GM12801 (cell line): ENCODE results near the gene PREP.

Experiments
- TF ChIP-seq, protein P1 (sequence below): IDR thresholded peaks from one replicate; pipeline ENCODE4 v1.5.1; 2011; ENCODE audit warnings: control low read depth; ENCODE audit not compliant: insufficient read length; ENCODE audit errors: extremely low read depth

The PREP gene

DNA sequence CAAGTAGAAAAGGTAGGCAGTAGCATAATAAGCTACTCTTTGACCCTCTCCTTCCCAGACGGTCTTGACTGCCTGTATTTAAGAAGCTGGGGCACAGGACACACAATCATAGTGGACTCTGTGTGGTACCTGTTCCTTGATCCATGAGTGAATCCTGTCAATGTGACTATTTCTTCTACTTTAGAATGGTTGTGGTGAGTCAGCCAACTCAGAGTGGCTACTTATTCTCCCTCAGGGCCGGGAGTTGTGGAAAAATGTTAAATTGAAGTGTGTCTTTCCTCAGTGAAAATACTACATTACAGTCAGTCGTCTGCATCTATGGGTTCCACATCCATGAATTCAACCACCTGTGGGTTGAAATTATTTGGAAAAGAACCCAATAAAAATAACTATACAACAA lies 30.8 kb upstream of the PREP start:
- TF ChIP-seq, protein P1, sequence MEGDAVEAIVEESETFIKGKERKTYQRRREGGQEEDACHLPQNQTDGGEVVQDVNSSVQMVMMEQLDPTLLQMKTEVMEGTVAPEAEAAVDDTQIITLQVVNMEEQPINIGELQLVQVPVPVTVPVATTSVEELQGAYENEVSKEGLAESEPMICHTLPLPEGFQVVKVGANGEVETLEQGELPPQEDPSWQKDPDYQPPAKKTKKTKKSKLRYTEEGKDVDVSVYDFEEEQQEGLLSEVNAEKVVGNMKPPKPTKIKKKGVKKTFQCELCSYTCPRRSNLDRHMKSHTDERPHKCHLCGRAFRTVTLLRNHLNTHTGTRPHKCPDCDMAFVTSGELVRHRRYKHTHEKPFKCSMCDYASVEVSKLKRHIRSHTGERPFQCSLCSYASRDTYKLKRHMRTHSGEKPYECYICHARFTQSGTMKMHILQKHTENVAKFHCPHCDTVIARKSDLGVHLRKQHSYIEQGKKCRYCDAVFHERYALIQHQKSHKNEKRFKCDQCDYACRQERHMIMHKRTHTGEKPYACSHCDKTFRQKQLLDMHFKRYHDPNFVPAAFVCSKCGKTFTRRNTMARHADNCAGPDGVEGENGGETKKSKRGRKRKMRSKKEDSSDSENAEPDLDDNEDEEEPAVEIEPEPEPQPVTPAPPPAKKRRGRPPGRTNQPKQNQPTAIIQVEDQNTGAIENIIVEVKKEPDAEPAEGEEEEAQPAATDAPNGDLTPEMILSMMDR: no peak

DNA sequence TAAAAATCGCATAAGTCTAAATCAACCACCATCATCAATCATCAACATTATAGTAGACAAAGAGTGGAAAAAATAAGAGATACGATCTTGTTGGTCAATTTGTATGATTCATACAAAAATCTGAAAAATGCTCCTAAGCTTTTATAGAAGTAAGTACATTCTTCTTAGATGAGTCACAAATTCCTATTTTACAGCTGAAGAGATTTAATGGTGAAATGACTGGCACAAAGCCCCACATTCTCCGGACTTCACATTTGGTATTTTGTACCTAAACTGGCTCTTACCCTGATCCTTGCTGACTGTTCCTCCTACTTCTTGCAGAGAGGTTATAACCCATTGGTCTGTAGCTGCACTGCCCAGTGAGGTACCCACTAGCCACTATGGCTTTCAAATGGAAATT lies 29.9 kb upstream of the PREP start:
- TF ChIP-seq, protein P1: no peak

DNA sequence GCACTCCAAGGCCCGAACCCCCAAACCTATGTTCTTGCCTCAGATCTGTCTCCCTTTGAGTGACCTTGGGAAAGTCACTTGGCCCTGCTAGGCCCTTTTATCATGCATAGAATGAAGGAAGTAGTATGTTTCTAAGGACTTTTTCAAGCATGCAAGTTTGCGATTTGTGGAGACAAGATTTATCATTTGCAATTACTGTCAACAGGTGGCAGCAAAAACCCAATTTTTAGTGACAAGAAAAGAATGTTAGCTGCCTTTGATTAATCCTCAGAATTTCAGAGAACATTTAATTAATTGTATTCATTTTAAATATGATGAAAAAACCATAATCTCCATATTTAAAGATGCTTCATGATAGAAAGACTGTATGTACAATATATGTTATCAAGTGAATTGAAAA lies 28.3 kb upstream of the PREP start:
- TF ChIP-seq, protein P1: no peak

DNA sequence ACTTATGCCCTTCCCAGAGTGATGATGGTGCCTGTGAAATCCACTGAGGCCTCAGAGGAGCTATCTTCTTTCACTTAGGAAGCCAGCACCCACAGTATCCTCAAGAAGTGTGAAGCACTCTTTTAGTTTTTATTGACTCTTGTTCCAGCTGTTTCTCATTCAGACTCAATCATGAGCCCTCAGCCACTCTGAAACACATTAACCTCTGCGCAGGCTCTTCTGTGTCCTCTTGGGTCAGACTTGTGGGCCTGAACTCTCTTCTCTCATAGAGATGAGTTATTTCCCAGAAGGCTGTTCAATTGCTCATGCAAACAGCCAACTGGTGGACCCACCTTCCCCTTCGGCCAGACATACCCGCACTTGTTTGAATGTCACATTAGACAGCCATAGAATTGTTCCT lies 27.8 kb upstream of the PREP start:
- TF ChIP-seq, protein P1: no peak

DNA sequence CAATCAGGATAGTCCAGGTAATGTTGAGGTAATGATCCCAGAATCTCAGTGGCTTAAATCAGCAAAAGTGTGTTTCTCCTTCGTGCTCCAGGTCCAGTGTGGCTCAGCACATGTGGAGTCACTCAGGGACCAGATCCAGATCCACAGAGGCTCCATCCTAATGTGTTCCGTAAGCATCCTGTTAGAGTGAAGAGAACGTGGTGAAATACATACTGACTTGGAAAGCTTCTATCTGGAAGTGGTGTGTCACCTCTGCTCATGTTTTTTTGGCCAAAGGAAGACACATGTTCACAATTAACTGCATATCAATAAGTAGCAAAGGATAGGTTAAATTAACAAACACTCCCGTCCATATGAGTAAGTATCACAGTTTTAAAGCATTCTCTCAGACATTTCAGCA lies 26.8 kb upstream of the PREP start:
- TF ChIP-seq, protein P1: no peak

DNA sequence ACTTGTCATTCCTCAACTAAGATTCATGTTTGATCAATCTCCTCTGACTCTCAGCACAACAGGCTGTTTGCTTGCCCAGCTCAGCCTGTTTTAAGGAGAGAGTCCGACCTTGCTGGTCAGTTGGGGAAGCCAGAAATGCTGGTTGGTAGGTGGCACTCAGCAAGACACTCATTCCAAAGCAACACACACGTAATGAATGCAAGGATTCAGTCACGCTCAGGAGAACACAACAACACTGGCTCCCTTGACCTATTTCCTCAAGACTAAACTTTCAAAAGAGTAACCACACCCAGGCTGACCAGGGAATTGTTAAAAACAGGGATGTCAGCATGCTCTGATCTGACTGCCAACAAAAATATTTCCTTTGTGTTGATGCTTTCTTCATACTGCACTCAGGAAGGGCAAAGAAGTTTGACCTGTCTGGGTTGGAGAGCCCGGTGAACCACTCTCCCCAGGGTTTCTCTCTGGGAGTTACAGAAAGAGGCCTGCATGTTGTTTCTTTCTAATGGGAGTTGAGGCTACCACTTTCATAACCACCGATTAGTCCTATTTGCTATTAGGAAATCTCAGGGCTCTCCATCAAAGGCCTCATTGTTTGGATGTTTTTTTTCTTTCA lies 25.6 kb upstream of the PREP start:
- TF ChIP-seq, protein P1: no peak

DNA sequence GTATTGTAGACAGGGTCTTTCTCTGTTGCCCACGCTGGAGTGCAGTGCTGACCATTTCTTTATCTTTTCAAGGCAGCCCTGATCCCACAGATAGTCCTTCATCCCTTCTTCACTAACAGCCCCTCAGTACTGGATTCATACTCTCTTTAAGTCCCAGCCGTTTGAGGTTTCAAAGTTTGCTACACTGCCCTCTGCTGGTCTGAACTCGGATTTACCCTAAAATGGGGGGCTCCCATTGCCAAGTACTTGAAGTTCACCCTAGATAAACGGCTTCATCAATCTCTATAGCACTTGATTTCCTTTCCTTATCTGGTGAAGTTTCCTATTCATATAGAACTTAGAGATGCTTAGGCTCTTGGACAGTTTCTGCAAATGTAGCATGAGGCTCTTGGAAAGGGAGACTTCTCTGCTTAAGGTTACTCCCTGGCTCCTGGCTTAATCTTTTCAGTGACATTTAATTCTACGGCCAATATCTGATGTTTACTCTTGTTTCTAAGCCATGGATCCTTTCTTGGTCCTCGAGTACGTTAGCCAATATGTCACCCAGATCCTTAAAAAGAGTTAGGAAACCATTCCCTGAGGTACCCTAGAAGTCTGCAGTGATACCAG lies 21.4 kb upstream of the PREP start:
- TF ChIP-seq, protein P1: no peak
